Epithelial cell of prostate (primary cell): Measurements from ENCODE around the gene BOD1L1.

Experiments used
- DNase-seq: peaks from one replicate; pipeline ENCODE4 v3.0.0-alpha.2; 2011; ENCODE audit warnings: low read depth, low spot score
- H3K27ac ChIP-seq: fragments of 450-650 bp; 2 replicates; pipeline ENCODE4 v1.5.1; 2017; ENCODE audit warnings: mild to moderate bottlenecking

The BOD1L1 gene

GRCh38 chr4:13527981-13528820 lies 99.3 kb downstream of the BOD1L1 start:
- DNase-seq: no peak
- H3K27ac ChIP-seq: no peak overlapping the region

- no peak for DNase-seq
- H3K27ac ChIP-seq: no peak overlapping the region
These were observed 100.1 kb downstream of the BOD1L1 start for GRCh38 chr4:13527192-13527980.

- H3K27ac ChIP-seq: no peak overlapping the region
- DNase-seq: no peak
These were observed 100.9 kb downstream of the BOD1L1 start for GRCh38 chr4:13526658-13527057.

- H3K27ac ChIP-seq: no peak overlapping the region
- DNase-seq: no peak
These were observed 101.8 kb downstream of the BOD1L1 start for GRCh38 chr4:13525606-13526281.

GRCh38 chr4:13524504-13525243 lies 102.9 kb downstream of the BOD1L1 start:
- H3K27ac ChIP-seq: no peak overlapping the region
- DNase-seq: no peak

GRCh38 chr4:13523591-13524503 lies 103.7 kb downstream of the BOD1L1 start:
- no peak overlapping the region for H3K27ac ChIP-seq

GRCh38 chr4:13523105-13523477 lies 104.4 kb downstream of the BOD1L1 start:
- H3K27ac ChIP-seq: no peak overlapping the region
- no peak for DNase-seq

More at GRCh38 chr4:13523591-13524503, 103.7 kb downstream of the BOD1L1 start:
- DNase-seq: no peak

GRCh38 chr4:13522282-13523104 lies 105.0 kb downstream of the BOD1L1 start:
- DNase-seq: no peak
- no peak overlapping the region for H3K27ac ChIP-seq

GRCh38 chr4:13521047-13521446 lies 106.5 kb downstream of the BOD1L1 start:
- DNase-seq: no peak

More at GRCh38 chr4:13521047-13521446, 106.5 kb downstream of the BOD1L1 start:
- H3K27ac ChIP-seq: no peak overlapping the region
